GM12872 (cell line): ENCODE measurements around the gene UAP1L1.
A peak's percentile ranks its signal among the peaks of the same experiment; 100 is the strongest.

ENCODE experiments used
- CTCF ChIP-seq: IDR thresholded peaks from 3 replicates; pipeline ENCODE4 v1.5.1; 2011; ENCODE audit warnings: low read depth, mild to moderate bottlenecking, low read length, moderate library complexity; ENCODE audit not compliant: insufficient read depth

The UAP1L1 gene

GRCh38 chr9:137077010-137077747 is at the start of gene UAP1L1:
TSS of gene UAP1L1 (plus strand) at chr9:137077517. CDS start at chr9:137077533, 16 bp downstream.
- no peak for TF ChIP-seq CTCF

GRCh38 chr9:137028263-137029057 is 48.9 kb upstream of the UAP1L1 start:
- peak; percentile 81 for TF ChIP-seq CTCF

GRCh38 chr9:137029058-137029936 is 48.0 kb upstream of the UAP1L1 start:
- TF ChIP-seq CTCF, result peak; percentile 96

- TF ChIP-seq CTCF, result no peak
These were observed 47.3 kb upstream of the UAP1L1 start for GRCh38 chr9:137030006-137030405.

- no peak for TF ChIP-seq CTCF
These were observed 46.5 kb upstream of the UAP1L1 start for GRCh38 chr9:137030538-137031527.

- no peak for TF ChIP-seq CTCF
These were observed 45.2 kb upstream of the UAP1L1 start, which contains the start of gene FUT7 for GRCh38 chr9:137031904-137032640. TSS of gene FUT7 (minus strand) at chr9:137032088. CDS start at chr9:137031991, 97 bp downstream.
